ENCODE data around the gene DNAI2.

- TF ChIP-seq ARNTL (CRISPR knock-in tag; IDR thresholded peaks at IDR 0.05; ENCODE audit: borderline replicate concordance, low read depth) (no peak), CSRNP3 (CRISPR knock-in tag; IDR thresholded peaks at IDR 0.05) (no peak), ZFP3 (CRISPR knock-in tag; IDR thresholded peaks at IDR 0.05) (no peak), ZC3H10 (CRISPR knock-in tag; IDR thresholded peaks at IDR 0.05) (no peak), SNAI2 (CRISPR knock-in tag; IDR thresholded peaks at IDR 0.05) (no peak), ZFP30 (CRISPR knock-in tag; IDR thresholded peaks at IDR 0.05) (no peak), TCF4 (CRISPR knock-in tag; IDR thresholded peaks at IDR 0.05; ENCODE audit: borderline replicate concordance) (no peak)
- TF ChIP-seq, protein P1, sequence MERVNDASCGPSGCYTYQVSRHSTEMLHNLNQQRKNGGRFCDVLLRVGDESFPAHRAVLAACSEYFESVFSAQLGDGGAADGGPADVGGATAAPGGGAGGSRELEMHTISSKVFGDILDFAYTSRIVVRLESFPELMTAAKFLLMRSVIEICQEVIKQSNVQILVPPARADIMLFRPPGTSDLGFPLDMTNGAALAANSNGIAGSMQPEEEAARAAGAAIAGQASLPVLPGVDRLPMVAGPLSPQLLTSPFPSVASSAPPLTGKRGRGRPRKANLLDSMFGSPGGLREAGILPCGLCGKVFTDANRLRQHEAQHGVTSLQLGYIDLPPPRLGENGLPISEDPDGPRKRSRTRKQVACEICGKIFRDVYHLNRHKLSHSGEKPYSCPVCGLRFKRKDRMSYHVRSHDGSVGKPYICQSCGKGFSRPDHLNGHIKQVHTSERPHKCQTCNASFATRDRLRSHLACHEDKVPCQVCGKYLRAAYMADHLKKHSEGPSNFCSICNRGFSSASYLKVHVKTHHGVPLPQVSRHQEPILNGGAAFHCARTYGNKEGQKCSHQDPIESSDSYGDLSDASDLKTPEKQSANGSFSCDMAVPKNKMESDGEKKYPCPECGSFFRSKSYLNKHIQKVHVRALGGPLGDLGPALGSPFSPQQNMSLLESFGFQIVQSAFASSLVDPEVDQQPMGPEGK (CRISPR knock-in tag; IDR thresholded peaks at IDR 0.05; ENCODE audit: borderline replicate concordance) = no peak
- TF ChIP-seq, protein P2, sequence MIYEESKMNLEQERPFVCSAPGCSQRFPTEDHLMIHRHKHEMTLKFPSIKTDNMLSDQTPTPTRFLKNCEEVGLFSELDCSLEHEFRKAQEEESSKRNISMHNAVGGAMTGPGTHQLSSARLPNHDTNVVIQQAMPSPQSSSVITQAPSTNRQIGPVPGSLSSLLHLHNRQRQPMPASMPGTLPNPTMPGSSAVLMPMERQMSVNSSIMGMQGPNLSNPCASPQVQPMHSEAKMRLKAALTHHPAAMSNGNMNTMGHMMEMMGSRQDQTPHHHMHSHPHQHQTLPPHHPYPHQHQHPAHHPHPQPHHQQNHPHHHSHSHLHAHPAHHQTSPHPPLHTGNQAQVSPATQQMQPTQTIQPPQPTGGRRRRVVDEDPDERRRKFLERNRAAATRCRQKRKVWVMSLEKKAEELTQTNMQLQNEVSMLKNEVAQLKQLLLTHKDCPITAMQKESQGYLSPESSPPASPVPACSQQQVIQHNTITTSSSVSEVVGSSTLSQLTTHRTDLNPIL (CRISPR knock-in tag; IDR thresholded peaks at IDR 0.05; ENCODE audit: low read depth) = no peak
Observed at GRCh38 chr17:74250324-74250995, 23.6 kb upstream of the DNAI2 start.

All from SK-N-SH treated with all-trans-retinoic acid at 6 μM for 48 hours (cell line).